Parathyroid adenoma (tissue), 2 donors: ENCODE data around the gene PHF3.

ENCODE experiments used
- H2AFZ ChIP-seq: fragments of 300-600 bp; sonication (generic); one replicate; pipeline ENCODE4 v1.7.0; 2017; ENCODE audit warnings: antibody characterized with exemption, mild to moderate bottlenecking
- H3K27ac ChIP-seq: fragments of 300-600 bp; sonication (generic); one replicate; pipeline ENCODE4 v1.7.0; 2017
- H3K27me3 ChIP-seq: fragments of 300-600 bp; sonication (generic); one replicate; pipeline ENCODE4 v1.7.0; 2017; ENCODE audit warnings: low read length; ENCODE audit not compliant: control insufficient read depth, insufficient read depth
- H3K36me3 ChIP-seq: fragments of 300-600 bp; sonication (generic); one replicate; pipeline ENCODE4 v1.7.0; 2017; ENCODE audit warnings: low read length; ENCODE audit not compliant: control insufficient read depth, insufficient read depth
- H3K4me1 ChIP-seq: fragments of 300-600 bp; sonication (generic); one replicate; pipeline ENCODE4 v1.7.0; 2017; ENCODE audit warnings: control low read depth
- H3K4me2 ChIP-seq: fragments of 300-600 bp; sonication (generic); one replicate; pipeline ENCODE4 v1.7.0; 2017; ENCODE audit warnings: low read length
- H3K4me3 ChIP-seq: fragments of 300-600 bp; sonication (generic); one replicate; pipeline ENCODE4 v1.7.0; 2017; ENCODE audit warnings: low read depth, low read length
- H3K79me2 ChIP-seq: fragments of 300-600 bp; sonication (generic); one replicate; pipeline ENCODE4 v1.7.0; 2017; ENCODE audit warnings: control low read depth
- H3K9ac ChIP-seq: fragments of 300-600 bp; sonication (generic); one replicate; pipeline ENCODE4 v1.7.0; 2017; ENCODE audit warnings: mild to moderate bottlenecking
- H3K9me3 ChIP-seq: fragments of 300-600 bp; sonication (generic); one replicate; pipeline ENCODE4 v1.7.0; 2017; ENCODE audit warnings: low read length; ENCODE audit not compliant: control insufficient read depth
- TF ChIP-seq, protein P1 (sequence below): fragments of 300-600 bp; sonication (generic); IDR thresholded peaks from one replicate; pipeline ENCODE4 v1.7.0; 2017; ENCODE audit warnings: antibody characterized with exemption, mild to moderate bottlenecking
- donor health status: primary hyperparathyroidism.

PHF3 gene, protein sequence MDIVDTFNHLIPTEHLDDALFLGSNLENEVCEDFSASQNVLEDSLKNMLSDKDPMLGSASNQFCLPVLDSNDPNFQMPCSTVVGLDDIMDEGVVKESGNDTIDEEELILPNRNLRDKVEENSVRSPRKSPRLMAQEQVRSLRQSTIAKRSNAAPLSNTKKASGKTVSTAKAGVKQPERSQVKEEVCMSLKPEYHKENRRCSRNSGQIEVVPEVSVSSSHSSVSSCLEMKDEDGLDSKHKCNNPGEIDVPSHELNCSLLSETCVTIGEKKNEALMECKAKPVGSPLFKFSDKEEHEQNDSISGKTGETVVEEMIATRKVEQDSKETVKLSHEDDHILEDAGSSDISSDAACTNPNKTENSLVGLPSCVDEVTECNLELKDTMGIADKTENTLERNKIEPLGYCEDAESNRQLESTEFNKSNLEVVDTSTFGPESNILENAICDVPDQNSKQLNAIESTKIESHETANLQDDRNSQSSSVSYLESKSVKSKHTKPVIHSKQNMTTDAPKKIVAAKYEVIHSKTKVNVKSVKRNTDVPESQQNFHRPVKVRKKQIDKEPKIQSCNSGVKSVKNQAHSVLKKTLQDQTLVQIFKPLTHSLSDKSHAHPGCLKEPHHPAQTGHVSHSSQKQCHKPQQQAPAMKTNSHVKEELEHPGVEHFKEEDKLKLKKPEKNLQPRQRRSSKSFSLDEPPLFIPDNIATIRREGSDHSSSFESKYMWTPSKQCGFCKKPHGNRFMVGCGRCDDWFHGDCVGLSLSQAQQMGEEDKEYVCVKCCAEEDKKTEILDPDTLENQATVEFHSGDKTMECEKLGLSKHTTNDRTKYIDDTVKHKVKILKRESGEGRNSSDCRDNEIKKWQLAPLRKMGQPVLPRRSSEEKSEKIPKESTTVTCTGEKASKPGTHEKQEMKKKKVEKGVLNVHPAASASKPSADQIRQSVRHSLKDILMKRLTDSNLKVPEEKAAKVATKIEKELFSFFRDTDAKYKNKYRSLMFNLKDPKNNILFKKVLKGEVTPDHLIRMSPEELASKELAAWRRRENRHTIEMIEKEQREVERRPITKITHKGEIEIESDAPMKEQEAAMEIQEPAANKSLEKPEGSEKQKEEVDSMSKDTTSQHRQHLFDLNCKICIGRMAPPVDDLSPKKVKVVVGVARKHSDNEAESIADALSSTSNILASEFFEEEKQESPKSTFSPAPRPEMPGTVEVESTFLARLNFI (N-terminal part only)

GRCh38 chr6:63635588-63636517 is at the start of gene PHF3:
PHF3 (plus strand) TSS chr6:63635802; CDS start chr6:63646552, 10,750 bp downstream.
- H3K27ac ChIP-seq: peak within 1 kb of the TSS; percentile 93
- peaks cover 13% of the 10 kb centered on the region for H3K4me1 ChIP-seq
- H2AFZ ChIP-seq: peak within 1 kb of the TSS; percentile 97
- H3K79me2 ChIP-seq: peaks cover 30% of the 10 kb centered on the region
- no peaks in the 10 kb centered on the region for H3K9me3 ChIP-seq
- TF ChIP-seq, protein P1, sequence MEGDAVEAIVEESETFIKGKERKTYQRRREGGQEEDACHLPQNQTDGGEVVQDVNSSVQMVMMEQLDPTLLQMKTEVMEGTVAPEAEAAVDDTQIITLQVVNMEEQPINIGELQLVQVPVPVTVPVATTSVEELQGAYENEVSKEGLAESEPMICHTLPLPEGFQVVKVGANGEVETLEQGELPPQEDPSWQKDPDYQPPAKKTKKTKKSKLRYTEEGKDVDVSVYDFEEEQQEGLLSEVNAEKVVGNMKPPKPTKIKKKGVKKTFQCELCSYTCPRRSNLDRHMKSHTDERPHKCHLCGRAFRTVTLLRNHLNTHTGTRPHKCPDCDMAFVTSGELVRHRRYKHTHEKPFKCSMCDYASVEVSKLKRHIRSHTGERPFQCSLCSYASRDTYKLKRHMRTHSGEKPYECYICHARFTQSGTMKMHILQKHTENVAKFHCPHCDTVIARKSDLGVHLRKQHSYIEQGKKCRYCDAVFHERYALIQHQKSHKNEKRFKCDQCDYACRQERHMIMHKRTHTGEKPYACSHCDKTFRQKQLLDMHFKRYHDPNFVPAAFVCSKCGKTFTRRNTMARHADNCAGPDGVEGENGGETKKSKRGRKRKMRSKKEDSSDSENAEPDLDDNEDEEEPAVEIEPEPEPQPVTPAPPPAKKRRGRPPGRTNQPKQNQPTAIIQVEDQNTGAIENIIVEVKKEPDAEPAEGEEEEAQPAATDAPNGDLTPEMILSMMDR: peak; percentile 15
- no peaks in the 10 kb centered on the region for H3K27me3 ChIP-seq
- peak within 1 kb of the TSS; percentile 88 for H3K9ac ChIP-seq
- peak within 1 kb of the TSS; percentile 81 for H3K4me3 ChIP-seq
- H3K4me2 ChIP-seq: peak within 1 kb of the TSS; percentile 79
- no peaks in the 10 kb centered on the region for H3K36me3 ChIP-seq

GRCh38 chr6:63589952-63590411 is 45.6 kb upstream of the PHF3 start:
- Histone ChIP-seq H3K9ac (no peak overlapping the region), H3K4me3 (no peak overlapping the region), H3K27me3 (no peaks in the 10 kb centered on the region), H3K9me3 (no peaks in the 10 kb centered on the region), H2AFZ (no peak overlapping the region), H3K4me1 (no peaks in the 10 kb centered on the region), H3K79me2 (no peaks in the 10 kb centered on the region), H3K4me2 (no peak overlapping the region), H3K36me3 (no peaks in the 10 kb centered on the region), H3K27ac (no peak overlapping the region)
- TF ChIP-seq, protein P1: no peak

- H3K4me1 ChIP-seq: no peaks in the 10 kb centered on the region
- TF ChIP-seq, protein P1: no peak
- H3K4me2 ChIP-seq: no peak overlapping the region
Measured at GRCh38 chr6:63592886-63593285, 42.7 kb upstream of the PHF3 start.

More at GRCh38 chr6:63592886-63593285, 42.7 kb upstream of the PHF3 start:
- H2AFZ ChIP-seq: no peak overlapping the region
- H3K9ac ChIP-seq: no peak overlapping the region
- H3K27ac ChIP-seq: no peak overlapping the region
- H3K4me3 ChIP-seq: no peak overlapping the region
- no peaks in the 10 kb centered on the region for H3K36me3 ChIP-seq
- H3K27me3 ChIP-seq: no peaks in the 10 kb centered on the region
- no peaks in the 10 kb centered on the region for H3K9me3 ChIP-seq
- H3K79me2 ChIP-seq: no peaks in the 10 kb centered on the region
